Measurements from ENCODE around the gene ANKRD23. TPM values are rescaled to one million over a fixed set of nuclear protein-coding genes. Genes with fewer than 3 reads are reported as not detected.

Gene ANKRD23
- total RNA-seq, 2 experiments from 2014 or later = 6.2 to 10.4 TPM

DNA sequence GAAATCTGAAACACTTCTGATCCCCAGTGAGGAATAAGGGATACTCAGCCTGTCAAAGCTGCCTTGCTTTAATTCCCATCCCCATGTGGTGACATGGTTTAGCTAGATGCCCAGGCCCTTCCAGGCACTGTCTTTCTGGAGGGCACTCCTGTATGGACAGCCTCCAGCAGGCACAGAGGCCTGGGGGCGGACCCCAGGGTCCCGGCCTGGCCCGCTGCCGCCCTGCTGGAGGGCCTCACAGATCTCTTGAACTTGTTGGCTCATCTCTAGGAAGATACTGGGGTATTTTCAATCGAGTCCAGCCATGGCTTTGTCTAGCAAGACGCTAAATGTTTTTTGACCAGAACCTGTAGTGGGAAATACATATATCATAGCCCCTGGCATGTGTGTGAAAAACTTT lies 48.7 kb downstream of the ANKRD23 start:
- Mint-ChIP-seq H3K27ac (no peak overlapping the region), H3K9me3 (no peaks in the 10 kb centered on the region), H3K4me3 (no peak overlapping the region), H3K4me1 (ENCODE audit: low read depth) (no peaks in the 10 kb centered on the region), H3K36me3 (ENCODE audit: low read depth) (peaks cover 16% of the 10 kb centered on the region), H3K27me3 (no peaks in the 10 kb centered on the region)
- Histone ChIP-seq H3K4me3 (ENCODE audit: low read length) (no peak overlapping the region), H3K9me3 (ENCODE audit: control insufficient read depth in 1 of 2, insufficient read depth in 1 of 2, low read length in 2 of 2) (no peaks in the 10 kb centered on the region), H3K4me1 (ENCODE audit: insufficient read depth, low read length) (no peaks in the 10 kb centered on the region), H3K27ac (ENCODE audit: low read depth in 1 of 2, low read length in 2 of 2) (no peak overlapping the region), H3K27me3 (ENCODE audit: control insufficient read depth in 1 of 2, insufficient read depth in 2 of 2, low read length in 2 of 2) (no peaks in the 10 kb centered on the region), H3K36me3 (ENCODE audit: insufficient read depth, low read length) (peaks cover 20% of the 10 kb centered on the region)
- intact Hi-C loops (cut with DNase I, micrococcal nuclease) = no loop called here
- CTCF ChIA-PET = no interaction called here
- ATAC-seq (ENCODE audit: poor library complexity) (no peak), DNase-seq (no peak)
- POLR2A ChIA-PET = no interaction called here
- TF ChIP-seq, protein P1, sequence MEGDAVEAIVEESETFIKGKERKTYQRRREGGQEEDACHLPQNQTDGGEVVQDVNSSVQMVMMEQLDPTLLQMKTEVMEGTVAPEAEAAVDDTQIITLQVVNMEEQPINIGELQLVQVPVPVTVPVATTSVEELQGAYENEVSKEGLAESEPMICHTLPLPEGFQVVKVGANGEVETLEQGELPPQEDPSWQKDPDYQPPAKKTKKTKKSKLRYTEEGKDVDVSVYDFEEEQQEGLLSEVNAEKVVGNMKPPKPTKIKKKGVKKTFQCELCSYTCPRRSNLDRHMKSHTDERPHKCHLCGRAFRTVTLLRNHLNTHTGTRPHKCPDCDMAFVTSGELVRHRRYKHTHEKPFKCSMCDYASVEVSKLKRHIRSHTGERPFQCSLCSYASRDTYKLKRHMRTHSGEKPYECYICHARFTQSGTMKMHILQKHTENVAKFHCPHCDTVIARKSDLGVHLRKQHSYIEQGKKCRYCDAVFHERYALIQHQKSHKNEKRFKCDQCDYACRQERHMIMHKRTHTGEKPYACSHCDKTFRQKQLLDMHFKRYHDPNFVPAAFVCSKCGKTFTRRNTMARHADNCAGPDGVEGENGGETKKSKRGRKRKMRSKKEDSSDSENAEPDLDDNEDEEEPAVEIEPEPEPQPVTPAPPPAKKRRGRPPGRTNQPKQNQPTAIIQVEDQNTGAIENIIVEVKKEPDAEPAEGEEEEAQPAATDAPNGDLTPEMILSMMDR (IDR thresholded peaks at IDR 0.05) = no peak

DNA sequence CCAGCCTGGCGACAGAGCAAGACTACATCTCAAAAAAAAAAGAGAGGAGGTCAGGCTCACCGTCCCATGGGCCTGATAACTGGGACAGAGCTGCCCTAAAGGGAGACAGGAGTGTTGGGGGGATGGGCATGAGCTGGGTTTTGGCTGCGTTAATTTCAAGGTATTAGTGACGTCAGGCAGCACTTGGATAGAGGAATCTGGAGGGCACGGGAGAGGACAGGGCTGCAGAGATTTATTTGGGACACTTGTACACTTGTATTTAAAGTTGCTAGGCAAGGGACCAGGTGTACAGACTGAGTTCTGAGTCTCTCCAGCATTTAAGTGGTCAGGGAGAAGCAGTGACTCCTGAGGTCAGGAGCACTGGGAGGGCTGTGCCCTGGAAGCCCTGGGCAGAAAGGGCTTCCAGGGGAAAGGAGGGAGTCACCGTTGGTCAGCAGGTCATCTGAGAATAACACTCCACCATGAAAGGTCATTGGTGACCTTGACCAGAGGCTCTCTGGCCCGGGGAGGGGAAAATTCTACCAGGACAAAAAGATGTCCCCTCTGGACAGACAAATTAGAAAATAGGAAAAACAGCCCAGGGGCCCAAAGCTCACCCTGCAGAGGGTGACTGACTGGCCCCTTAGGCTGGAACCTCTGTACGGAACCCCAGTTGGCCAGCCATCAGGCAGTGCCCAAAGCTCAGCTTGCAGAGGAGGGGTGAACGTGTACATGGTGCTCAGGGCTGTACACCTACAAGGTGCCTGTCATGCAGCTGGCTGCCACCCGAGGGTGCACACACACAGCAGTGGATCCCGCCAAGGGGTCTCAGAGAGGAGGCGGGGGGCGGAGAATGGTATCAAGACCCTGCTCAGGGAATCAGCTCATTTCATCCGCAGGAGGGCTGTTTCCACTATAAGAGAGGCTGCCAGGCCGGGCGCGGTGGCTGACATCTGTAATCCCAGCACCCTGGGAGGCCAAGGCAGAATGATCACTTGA lies 50.8 kb downstream of the ANKRD23 start:
- ATAC-seq (ENCODE audit: poor library complexity) (no peak), DNase-seq (no peak)
- Mint-ChIP-seq H3K36me3 (ENCODE audit: low read depth) (peaks cover under 1% of the 10 kb centered on the region), H3K4me1 (ENCODE audit: low read depth) (no peaks in the 10 kb centered on the region), H3K27ac (no peak overlapping the region), H3K27me3 (no peaks in the 10 kb centered on the region), H3K9me3 (no peaks in the 10 kb centered on the region), H3K4me3 (no peak overlapping the region)
- no peaks in the 10 kb centered on the region for H3K27me3 ChIP-seq (ENCODE audit: control insufficient read depth in 1 of 2, insufficient read depth in 2 of 2, low read length in 2 of 2)
- ChIA-PET CTCF (no interaction called here), POLR2A (interaction anchor here (0.8 to 1.3 kb wide), 2 partner anchors 14 to 170 kb away, joined by 3 to 4 read pairs; no protein-coding TSS in a partner anchor)
- H3K36me3 ChIP-seq (ENCODE audit: insufficient read depth, low read length) = peaks cover 7% of the 10 kb centered on the region
- no peaks in the 10 kb centered on the region for H3K4me1 ChIP-seq (ENCODE audit: insufficient read depth, low read length)
- no peak overlapping the region for H3K4me3 ChIP-seq (ENCODE audit: low read length)
- intact Hi-C loops (cut with DNase I, micrococcal nuclease) = no loop called here
- TF ChIP-seq, protein P1 (IDR thresholded peaks at IDR 0.05) = no peak
- H3K9me3 ChIP-seq (ENCODE audit: control insufficient read depth in 1 of 2, insufficient read depth in 1 of 2, low read length in 2 of 2) = no peaks in the 10 kb centered on the region
- no peak overlapping the region for H3K27ac ChIP-seq (ENCODE audit: low read depth in 1 of 2, low read length in 2 of 2)

GRCh38 chr2:96789245-96789617 lies 54.6 kb downstream of the ANKRD23 start:
- Histone ChIP-seq H3K27me3 (ENCODE audit: control insufficient read depth in 1 of 2, insufficient read depth in 2 of 2, low read length in 2 of 2) (no peaks in the 10 kb centered on the region), H3K27ac (ENCODE audit: low read depth in 1 of 2, low read length in 2 of 2) (no peak overlapping the region), H3K4me3 (ENCODE audit: low read length) (no peak overlapping the region), H3K4me1 (ENCODE audit: insufficient read depth, low read length) (no peaks in the 10 kb centered on the region), H3K36me3 (ENCODE audit: insufficient read depth, low read length) (no peaks in the 10 kb centered on the region), H3K9me3 (ENCODE audit: control insufficient read depth in 1 of 2, insufficient read depth in 1 of 2, low read length in 2 of 2) (no peaks in the 10 kb centered on the region)
- TF ChIP-seq, protein P1 (IDR thresholded peaks at IDR 0.05) = no peak
- CTCF ChIA-PET = no interaction called here
- no peaks in the 10 kb centered on the region for H3K9me3 Mint-ChIP-seq
- POLR2A ChIA-PET = no interaction called here
- no peaks in the 10 kb centered on the region for H3K4me1 Mint-ChIP-seq (ENCODE audit: low read depth)
- ATAC-seq (ENCODE audit: poor library complexity) (no peak), DNase-seq (no peak)
- no peaks in the 10 kb centered on the region for H3K27me3 Mint-ChIP-seq
- H3K27ac Mint-ChIP-seq = no peak overlapping the region
- intact Hi-C loops (cut with DNase I, micrococcal nuclease) = no loop called here
- H3K4me3 Mint-ChIP-seq = no peak overlapping the region
- no peaks in the 10 kb centered on the region for H3K36me3 Mint-ChIP-seq (ENCODE audit: low read depth)

All from CD4-positive, alpha-beta T cell (primary cell).